Astrocyte (in vitro differentiated cells and primary cell): ENCODE data around the gene TMX2. TPM values are rescaled to one million over a fixed set of nuclear protein-coding genes. Genes with fewer than 3 reads are reported as not detected.

Experiments used
- DNase-seq: peaks from one replicate; pipeline ENCODE4 v3.0.0-alpha.2; 2010; ENCODE audit warnings: low read depth
- FAIRE-seq: peaks from 2 replicates; lab custom pipeline; 2011; peaks lifted over from hg19 to GRCh38; lab: Jason Lieb, UNC
- H2AFZ ChIP-seq: 2 replicates; pipeline ENCODE4 v1.6.0; 2012; ENCODE audit warnings: low read depth, low read length, inconsistent platforms
- H3K27ac ChIP-seq: 2 replicates; pipeline ENCODE4 v1.5.1; 2011; ENCODE audit warnings: low read depth, low read length, inconsistent platforms
- H3K27me3 ChIP-seq: 2 replicates; pipeline ENCODE4 v1.6.0; 2011; ENCODE audit warnings: low read length, inconsistent platforms; ENCODE audit not compliant: insufficient read depth
- H3K36me3 ChIP-seq: 2 replicates; pipeline ENCODE4 v1.5.1; 2011; ENCODE audit warnings: low read length, inconsistent platforms; ENCODE audit not compliant: insufficient read depth
- H3K4me1 ChIP-seq: 2 replicates; pipeline ENCODE4 v1.5.1; 2011; ENCODE audit warnings: low read length, inconsistent platforms; ENCODE audit not compliant: insufficient read depth
- H3K4me2 ChIP-seq: 2 replicates; pipeline ENCODE4 v1.6.0; 2012; ENCODE audit warnings: low read length, inconsistent platforms
- H3K4me3 ChIP-seq: 2 replicates; pipeline ENCODE4 v1.5.1; 2011; ENCODE audit warnings: low read depth, mild to moderate bottlenecking, low read length, inconsistent platforms; ENCODE audit not compliant: insufficient read depth
- H3K79me2 ChIP-seq: 2 replicates; pipeline ENCODE4 v1.6.0; 2012; ENCODE audit warnings: mild to moderate bottlenecking, low read length, inconsistent platforms; ENCODE audit not compliant: insufficient read depth
- H3K9ac ChIP-seq: 2 replicates; pipeline ENCODE4 v1.6.0; 2012; ENCODE audit warnings: mild to moderate bottlenecking, low read length, inconsistent platforms
- H3K9me3 ChIP-seq: 2 replicates; pipeline ENCODE4 v1.5.1; 2012; ENCODE audit warnings: low read depth, mild to moderate bottlenecking, low read length, inconsistent platforms; ENCODE audit not compliant: insufficient read depth
- H4K20me1 ChIP-seq: 2 replicates; pipeline ENCODE4 v1.6.0; 2012; ENCODE audit warnings: low read length, inconsistent platforms; ENCODE audit not compliant: insufficient read depth
- H3K27ac Mint-ChIP-seq: one replicate; pipeline ENCODE4 v1.8.0; 2021; ENCODE audit warnings: mild to moderate bottlenecking, mixed read lengths; ENCODE audit not compliant: unreplicated experiment
- H3K27me3 Mint-ChIP-seq: one replicate; pipeline ENCODE4 v1.8.0; 2021; ENCODE audit warnings: low read depth, mixed read lengths; ENCODE audit not compliant: unreplicated experiment
- H3K36me3 Mint-ChIP-seq: one replicate; pipeline ENCODE4 v1.8.0; 2021; ENCODE audit warnings: low read depth, mixed read lengths; ENCODE audit not compliant: unreplicated experiment
- H3K4me1 Mint-ChIP-seq: one replicate; pipeline ENCODE4 v1.8.0; 2021; ENCODE audit warnings: low read depth, mixed read lengths; ENCODE audit not compliant: unreplicated experiment
- H3K4me3 Mint-ChIP-seq: one replicate; pipeline ENCODE4 v1.8.0; 2021; ENCODE audit warnings: mild to moderate bottlenecking, moderate library complexity, mixed read lengths; ENCODE audit not compliant: unreplicated experiment
- H3K9me3 Mint-ChIP-seq: one replicate; pipeline ENCODE4 v1.8.0; 2021; ENCODE audit warnings: mild to moderate bottlenecking, mixed read lengths; ENCODE audit not compliant: unreplicated experiment
- EZH2 ChIP-seq: IDR thresholded peaks from 2 replicates; pipeline ENCODE4 v1.6.1; 2012; ENCODE audit warnings: mild to moderate bottlenecking, low read length, inconsistent platforms; ENCODE audit not compliant: insufficient read depth
- total RNA-seq: library from RNA; stranded (reverse); gene quantifications from 2 replicates; pipeline ENCODE4 v1.2.1, GENCODE V29; 2021
- TF ChIP-seq, protein P1 (sequence below): IDR thresholded peaks from 2 replicates; pipeline ENCODE4 v1.5.1; 2011; ENCODE audit warnings: low read depth, mild to moderate bottlenecking, inconsistent platforms, low read length, moderate library complexity; ENCODE audit not compliant: insufficient read depth

The TMX2 gene
- total RNA-seq, 1 donor from 2014 or later: 88.0 TPM

DNA sequence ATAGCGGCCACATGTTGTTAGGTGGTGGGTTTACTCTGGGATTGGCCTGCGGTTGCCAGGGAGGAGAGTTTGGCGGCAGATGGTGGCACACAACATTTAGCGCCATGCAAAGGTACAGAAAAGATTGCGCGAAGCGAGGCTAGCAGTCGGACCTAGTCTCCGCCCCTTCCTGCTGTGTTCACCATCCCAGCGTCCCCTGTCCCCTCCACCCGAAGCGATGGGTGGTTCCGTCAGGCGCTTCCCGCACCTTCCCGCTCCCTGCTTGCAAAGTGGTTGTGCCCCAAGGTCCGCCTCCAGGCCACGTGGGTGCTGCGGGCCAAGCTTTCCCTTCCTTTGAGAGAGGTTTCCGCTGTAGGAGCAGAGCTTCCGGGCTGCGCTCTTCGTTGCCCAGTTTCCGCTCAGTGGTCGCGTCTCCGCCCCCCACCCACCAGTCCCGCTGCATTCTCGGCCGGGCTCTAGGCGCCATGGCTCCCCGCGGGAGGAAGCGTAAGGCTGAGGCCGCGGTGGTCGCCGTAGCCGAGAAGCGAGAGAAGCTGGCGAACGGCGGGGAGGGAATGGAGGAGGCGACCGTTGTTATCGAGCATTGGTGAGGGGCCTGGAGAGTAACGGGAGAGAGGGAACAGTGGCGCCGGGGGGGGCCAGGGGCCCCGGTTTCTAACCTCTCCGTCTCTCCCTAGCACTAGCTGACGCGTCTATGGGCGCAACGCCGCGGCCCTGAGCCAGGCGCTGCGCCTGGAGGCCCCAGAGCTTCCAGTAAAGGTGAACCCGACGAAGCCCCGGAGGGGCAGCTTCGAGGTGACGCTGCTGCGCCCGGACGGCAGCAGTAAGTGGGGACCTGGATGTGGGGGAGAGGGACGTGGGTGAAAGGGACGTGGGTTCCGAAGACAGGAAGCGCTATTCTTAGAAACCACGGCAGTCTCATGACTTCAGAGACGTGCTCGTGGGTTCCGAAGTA lies 29.0 kb downstream of the TMX2 start, which contains the start of gene SELENOH:
TSS of gene SELENOH (plus strand) at position 360 of the 955 bp plus-strand sequence. CDS start at position 465, 105 bp downstream.
- Mint-ChIP-seq H3K27ac (peak within 1 kb of the TSS; percentile 92), H3K36me3 (peaks cover 21% of the 10 kb centered on the region), H3K27me3 (no peaks in the 10 kb centered on the region), H3K4me3 (peak within 1 kb of the TSS; percentile 99), H3K4me1 (peaks cover 10% of the 10 kb centered on the region), H3K9me3 (no peaks in the 10 kb centered on the region)
- Histone ChIP-seq H4K20me1 (peaks cover 22% of the 10 kb centered on the region), H3K4me1 (peaks cover 8% of the 10 kb centered on the region), H2AFZ (peak within 1 kb of the TSS; percentile 69), H3K9me3 (no peaks in the 10 kb centered on the region), H3K27me3 (no peaks in the 10 kb centered on the region), H3K79me2 (peaks cover 40% of the 10 kb centered on the region), H3K27ac (peak within 1 kb of the TSS; percentile 69), H3K4me2 (peak within 1 kb of the TSS; percentile 98), H3K36me3 (peaks cover 35% of the 10 kb centered on the region), H3K4me3 (peak within 1 kb of the TSS; percentile 90), H3K9ac (peak within 1 kb of the TSS; percentile 94)
- DNase-seq (peak; percentile 97), FAIRE-seq (no peak)
- TF ChIP-seq, protein P1, sequence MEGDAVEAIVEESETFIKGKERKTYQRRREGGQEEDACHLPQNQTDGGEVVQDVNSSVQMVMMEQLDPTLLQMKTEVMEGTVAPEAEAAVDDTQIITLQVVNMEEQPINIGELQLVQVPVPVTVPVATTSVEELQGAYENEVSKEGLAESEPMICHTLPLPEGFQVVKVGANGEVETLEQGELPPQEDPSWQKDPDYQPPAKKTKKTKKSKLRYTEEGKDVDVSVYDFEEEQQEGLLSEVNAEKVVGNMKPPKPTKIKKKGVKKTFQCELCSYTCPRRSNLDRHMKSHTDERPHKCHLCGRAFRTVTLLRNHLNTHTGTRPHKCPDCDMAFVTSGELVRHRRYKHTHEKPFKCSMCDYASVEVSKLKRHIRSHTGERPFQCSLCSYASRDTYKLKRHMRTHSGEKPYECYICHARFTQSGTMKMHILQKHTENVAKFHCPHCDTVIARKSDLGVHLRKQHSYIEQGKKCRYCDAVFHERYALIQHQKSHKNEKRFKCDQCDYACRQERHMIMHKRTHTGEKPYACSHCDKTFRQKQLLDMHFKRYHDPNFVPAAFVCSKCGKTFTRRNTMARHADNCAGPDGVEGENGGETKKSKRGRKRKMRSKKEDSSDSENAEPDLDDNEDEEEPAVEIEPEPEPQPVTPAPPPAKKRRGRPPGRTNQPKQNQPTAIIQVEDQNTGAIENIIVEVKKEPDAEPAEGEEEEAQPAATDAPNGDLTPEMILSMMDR: no peak
- no peak for TF ChIP-seq EZH2

DNA sequence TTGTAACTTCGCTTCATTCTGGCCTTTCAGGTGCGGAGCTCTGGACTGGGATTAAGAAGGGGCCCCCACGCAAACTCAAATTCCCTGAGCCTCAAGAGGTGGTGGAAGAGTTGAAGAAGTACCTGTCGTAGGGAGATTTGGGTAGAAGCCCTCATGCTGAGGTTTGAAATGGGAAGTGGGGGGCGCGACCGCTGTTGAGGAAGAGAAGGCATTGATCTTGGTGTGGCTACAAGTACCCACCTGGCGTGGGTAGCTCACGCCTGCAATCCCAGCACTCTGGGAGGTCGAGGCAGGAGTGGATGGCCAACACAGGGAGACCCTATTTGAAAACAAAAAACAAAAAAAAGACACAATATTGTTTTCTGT lies 29.7 kb downstream of the TMX2 start:
- H3K27ac Mint-ChIP-seq: peak overlapping the region; percentile 92
- peak overlapping the region; percentile 69 for H3K27ac ChIP-seq

More for the DNA sequence above, 29.7 kb downstream of the TMX2 start:
- no peaks in the 10 kb centered on the region for H3K9me3 ChIP-seq
- peak overlapping the region; percentile 98 for H3K4me2 ChIP-seq
- peaks cover 8% of the 10 kb centered on the region for H3K4me1 ChIP-seq
- no peaks in the 10 kb centered on the region for H3K27me3 ChIP-seq
- peak overlapping the region; percentile 69 for H2AFZ ChIP-seq
- H3K9ac ChIP-seq: peak overlapping the region; percentile 94
- H3K36me3 ChIP-seq: peaks cover 35% of the 10 kb centered on the region
- DNase-seq: no peak
- TF ChIP-seq EZH2: no peak
- TF ChIP-seq, protein P1: no peak
- peak overlapping the region; percentile 90 for H3K4me3 ChIP-seq
- no peak for FAIRE-seq
- peaks cover 21% of the 10 kb centered on the region for H3K36me3 Mint-ChIP-seq
- H3K27me3 Mint-ChIP-seq: no peaks in the 10 kb centered on the region
- peaks cover 10% of the 10 kb centered on the region for H3K4me1 Mint-ChIP-seq
- H3K9me3 Mint-ChIP-seq: no peaks in the 10 kb centered on the region
- peaks cover 21% of the 10 kb centered on the region for H4K20me1 ChIP-seq
- H3K79me2 ChIP-seq: peaks cover 39% of the 10 kb centered on the region
- peak overlapping the region; percentile 99 for H3K4me3 Mint-ChIP-seq
